HG03457 (cell line): ENCODE measurements around the gene KLK12.

Source experiments
- ATAC-seq: cut with Tn5 transposase; IDR thresholded peaks from one replicate; pipeline ENCODE4 v1.9.1; 2021; ENCODE audit warnings: moderate number of reproducible peaks; ENCODE audit not compliant: unreplicated experiment

Gene KLK12

DNA sequence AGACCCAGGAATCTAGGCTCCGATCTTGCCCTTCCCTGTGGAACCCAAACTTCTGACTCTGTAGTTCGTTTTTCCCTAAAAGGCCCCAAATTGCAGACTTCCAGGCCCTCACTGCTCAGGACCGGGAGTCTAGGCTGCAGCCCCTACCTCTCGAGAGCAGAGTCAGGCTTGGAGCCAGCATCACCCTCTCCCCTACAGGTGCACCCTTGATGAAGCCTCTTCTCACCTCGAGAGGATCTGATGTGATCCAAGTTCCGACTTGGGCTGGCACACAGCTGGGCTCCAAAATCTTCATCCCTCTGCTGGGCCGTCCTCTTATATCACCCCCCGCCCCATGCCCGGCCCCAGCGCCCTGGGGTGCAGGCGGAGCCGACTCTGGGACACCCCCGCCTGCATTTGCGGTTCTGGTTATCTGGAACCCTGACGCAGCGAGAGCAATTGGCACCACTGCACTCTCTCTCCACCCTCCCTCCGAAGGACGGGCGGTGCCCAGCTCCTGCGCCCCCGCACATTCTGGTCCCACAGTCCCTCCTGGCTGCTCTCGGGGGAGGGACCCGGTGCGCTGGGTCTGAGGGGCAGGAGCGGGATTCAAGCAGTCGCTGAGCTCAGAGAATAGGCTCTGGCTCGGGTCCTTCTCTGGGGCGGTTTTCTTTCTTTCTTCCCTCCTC lies 51.0 kb downstream of the KLK12 start, which contains the start of gene KLK7:
KLK7 (minus strand) TSS at position 293 of the 668 bp plus-strand sequence. CDS start 1,518 bp downstream, outside the sequence.
- ATAC-seq, result no peak

DNA sequence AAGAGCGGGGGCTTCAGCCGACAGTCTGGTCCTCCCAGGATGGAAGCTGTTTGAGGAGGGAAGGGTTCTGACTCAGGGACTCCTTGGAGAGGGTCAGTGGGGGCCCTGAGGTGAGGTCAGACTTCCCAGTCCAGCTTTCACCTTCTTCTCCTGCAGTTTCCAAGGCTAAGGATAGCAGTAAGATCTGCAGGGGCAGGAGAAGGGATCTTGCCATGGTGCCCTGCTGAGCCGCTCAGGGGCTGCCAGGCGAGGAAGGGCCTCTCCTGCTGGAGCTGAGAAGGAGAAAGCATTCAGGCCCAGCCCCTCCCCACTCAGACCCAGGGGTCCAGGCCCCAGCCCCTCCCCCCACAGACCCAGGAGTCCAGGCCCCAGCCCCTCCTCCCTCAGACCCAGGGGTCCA lies 52.6 kb downstream of the KLK12 start:
- no peak for ATAC-seq

DNA sequence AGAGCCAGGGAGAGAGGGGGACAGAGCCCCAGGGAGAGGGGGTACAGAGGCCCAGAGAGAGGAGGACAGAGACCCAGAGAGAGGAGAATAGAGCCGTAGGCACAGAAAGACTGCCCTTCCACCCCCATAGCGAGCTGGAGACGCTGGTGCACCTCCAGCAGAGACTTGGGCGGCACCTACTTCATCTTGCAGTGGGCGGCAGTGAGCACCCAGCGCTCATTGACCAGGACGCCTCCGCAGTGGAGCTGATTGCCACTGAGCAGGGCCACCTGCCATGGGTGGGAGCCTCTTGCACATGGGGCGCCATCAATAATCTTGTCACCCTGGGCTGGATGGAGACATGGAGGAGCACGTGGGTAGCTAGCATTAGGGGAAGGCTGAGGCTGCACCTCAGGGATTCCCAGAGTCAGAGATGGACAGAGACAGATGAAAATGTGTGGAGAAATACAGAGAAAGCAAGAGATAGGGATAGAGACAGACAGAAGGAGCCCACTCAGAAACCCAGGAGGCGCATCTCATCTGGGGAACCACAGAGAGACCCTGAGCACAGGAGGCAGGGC lies 53.1 kb downstream of the KLK12 start:
- no peak for ATAC-seq

DNA sequence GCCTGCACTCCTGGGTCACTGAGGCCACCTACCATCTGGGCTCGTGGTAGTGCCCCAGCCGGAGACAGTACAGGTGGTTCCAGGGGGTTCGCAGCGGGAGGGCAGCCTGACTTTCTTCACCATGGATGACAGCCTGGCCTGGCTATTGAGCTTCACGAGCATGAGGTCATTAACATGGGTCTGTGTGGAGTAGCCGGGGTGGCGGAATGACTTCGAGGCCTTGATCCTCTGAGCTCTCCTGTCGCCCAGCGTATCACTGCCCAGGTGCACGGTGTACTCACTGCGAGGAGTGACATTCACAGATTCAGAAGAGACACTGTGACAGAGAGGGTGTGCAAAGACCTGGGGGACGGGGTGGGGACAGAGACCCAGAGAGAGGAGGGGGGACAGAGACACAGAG lies 54.6 kb downstream of the KLK12 start:
- ATAC-seq, result no peak

DNA sequence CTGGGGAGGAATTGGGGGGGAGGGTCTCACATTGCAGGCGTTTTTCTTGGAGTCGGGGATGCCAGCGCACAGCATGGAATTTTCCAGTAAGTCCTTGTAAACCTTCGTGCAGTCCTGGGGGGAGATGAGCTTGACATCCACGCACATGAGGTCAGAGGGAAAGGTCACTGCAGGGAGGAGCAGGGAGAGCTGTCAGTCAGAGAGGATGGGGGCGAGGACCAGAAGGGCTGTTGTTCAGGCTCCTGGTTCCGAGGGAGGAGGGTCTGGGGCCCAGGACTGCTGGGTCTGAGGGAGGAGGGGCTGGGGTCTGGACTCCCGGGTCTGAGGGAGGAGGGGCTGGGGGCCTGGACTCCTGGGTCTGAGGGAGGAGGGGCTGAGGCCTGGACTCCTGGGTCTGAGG lies 55.0 kb downstream of the KLK12 start:
- no peak for ATAC-seq
